ENCODE data around the gene HSD17B12. TPM values are rescaled to one million over a fixed set of nuclear protein-coding genes. Genes with fewer than 3 reads are reported as not detected.
"Not testable (repeated sequence)": the region's sequence is repeated elsewhere in the genome, so short reads cannot be mapped to it uniquely, and the experiment has no call there.

The HSD17B12 gene
- total RNA-seq, 1 donor from 2014 or later = 125 TPM

DNA sequence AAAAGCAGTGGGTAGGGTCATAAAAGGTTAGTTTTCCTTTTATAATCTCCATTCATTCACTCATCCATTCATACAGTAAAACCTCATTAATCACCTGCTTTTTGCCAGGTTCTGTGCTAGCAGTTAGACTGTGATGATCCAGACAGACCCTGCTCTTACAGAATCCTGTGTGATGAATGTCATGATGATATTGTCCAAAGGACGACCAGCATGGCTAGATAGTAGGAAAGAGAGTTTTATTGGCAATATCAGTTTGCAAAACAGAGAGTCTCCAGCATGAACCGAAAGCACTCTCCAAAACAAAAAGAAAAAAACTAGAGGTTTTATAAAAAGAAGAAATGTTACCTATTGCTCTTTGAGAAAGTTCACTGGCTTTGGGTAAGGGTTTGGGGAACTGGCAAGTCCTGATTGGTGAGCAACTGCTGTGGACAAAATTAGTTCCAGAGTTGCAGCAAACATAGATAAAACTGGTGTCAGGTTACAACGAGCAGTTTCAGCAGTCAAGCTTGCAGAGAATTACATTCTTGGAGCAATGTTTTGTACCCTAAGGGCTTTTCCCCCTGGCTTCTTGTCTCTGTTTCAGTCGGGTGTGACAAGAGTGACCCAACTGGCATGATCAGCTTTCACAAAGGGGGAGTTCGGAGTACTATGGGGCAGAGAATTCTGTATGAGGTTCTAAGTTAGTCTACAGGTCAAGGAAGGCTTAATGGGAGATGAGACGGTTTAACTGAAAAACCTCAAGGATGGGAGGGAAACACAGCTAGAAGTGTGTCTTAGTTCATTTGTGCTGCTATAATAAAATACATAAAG, 58.3 kb downstream of the HSD17B12 start:
- DNase-seq (ENCODE audit: low read depth, low spot score) = no peak

DNA sequence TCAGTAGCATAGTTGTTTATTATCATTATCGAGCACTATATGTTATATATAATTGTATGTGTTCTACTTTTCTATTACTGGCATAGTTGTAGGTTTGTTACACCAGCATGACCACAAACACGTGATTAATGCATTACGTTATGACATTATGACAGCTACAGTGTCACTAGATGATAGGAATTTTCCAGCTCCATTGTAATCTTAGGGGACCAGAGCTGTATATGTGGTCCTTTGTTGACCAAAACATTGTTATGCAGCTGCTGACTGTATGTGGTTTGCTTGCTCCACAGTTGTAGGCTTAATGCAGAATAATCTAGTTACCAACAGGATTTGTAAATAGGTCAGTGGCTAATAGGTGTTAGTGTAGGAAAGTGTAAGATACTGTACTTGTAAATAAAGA, 66.1 kb downstream of the HSD17B12 start:
- no peak for DNase-seq (ENCODE audit: low read depth, low spot score)

DNA sequence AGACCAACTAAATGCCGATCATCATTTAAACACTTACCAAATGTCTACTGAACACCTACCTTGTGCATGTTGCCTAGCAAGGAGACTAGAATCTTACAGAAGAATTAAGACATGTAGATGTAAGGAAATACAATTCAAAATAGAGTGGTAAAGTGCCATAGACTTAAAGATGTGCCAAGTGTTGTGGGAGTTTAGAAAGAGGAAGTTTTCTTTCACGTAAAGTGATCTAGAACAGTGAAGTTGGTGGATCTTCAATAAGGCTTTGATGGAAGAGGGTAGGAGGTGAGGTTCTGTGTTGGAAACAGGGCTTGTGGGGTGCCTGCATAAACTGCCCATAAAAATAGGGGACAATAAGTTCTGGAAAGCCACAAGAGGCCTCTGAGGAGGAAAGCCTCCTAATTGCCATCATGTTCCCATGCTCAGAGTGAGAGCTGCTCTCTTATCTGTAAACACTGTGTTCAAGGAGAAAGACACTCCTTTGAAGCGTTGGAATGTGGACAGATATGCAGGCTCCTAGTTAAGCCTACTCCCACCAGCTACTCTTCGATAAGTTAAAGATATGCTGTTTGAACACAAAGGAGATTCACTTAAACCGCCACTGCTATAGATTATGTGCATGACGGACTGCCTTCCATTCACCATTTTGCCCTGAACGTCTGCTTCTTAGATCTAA, 66.7 kb downstream of the HSD17B12 start:
- no peak for DNase-seq (ENCODE audit: low read depth, low spot score)

DNA sequence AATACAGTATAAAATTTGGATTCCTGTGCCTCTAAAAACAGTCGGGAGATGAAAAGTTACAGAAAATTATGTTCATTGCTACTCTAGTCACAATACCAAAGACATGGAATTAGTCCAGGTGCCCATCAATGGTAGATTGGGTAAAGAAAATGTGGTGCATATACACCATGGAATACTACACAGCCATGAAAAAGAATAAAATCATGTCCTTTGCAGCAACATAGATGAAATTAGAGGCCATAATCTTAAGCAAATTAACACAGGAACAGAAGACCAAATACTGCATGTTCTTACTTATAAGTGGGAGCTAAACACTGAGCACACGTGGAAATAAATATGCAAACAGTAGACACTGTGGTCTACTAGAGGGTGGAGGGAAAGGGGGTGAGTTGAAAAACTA, 67.6 kb downstream of the HSD17B12 start:
- no peak for DNase-seq (ENCODE audit: low read depth, low spot score)

DNA sequence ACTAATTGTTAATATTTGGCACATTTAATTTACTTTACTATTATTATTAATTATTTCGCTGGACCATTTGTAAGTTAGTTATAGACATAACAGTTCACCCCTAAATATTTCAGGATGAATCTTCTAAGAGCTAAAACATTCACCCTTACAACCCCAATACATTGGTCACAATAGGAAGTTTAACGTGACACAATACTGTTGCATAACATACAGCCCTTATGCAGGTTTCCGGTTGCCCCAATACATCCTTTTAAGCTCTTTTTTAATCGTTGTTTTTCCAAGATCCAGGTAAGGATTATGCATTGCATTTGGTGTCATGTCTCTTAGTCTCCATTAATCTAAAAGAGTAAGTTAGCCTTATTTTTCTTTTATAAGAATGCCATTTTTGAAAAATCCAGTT, 71.2 kb downstream of the HSD17B12 start:
- no peak for DNase-seq (ENCODE audit: low read depth, low spot score)

DNA sequence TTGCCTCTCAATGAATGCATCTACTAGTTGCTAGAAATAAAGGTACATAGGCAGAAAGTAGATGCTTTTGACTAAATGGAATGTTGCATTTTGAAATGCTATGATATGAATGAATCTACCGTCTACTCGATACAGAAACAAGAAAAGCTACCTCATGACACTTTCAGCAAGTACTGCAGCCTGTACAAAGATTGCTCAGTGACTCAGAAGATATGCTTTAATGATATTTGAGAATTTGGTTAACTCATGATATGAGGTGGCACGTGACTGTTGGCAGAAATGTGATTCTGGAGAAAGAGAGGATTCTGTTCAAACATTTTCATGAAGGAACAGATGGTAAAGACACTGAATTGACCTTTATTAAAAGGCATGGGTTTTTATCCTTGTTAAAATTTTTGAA, 76.0 kb downstream of the HSD17B12 start:
- DNase-seq (ENCODE audit: low read depth, low spot score) = no peak

DNA sequence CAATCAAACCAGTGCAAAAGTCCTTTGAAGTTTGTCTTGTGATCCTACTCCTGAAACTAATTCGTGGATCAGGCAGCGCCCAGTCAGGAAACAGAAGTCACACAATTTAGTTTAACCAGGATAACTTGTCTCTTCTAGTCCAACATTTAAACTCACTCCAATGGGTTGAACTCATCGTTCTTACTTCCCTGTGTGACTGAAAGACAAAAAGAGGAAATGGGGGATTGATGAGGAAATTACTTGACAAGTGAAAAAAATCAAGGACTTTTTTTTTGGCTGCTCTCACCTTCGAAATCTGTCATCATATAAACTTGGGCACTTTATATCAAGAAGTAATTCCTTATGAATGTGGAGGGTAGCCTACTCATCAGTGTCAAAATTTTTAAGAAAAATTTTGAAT, 78.4 kb downstream of the HSD17B12 start:
- DNase-seq (ENCODE audit: low read depth, low spot score) = no peak

DNA sequence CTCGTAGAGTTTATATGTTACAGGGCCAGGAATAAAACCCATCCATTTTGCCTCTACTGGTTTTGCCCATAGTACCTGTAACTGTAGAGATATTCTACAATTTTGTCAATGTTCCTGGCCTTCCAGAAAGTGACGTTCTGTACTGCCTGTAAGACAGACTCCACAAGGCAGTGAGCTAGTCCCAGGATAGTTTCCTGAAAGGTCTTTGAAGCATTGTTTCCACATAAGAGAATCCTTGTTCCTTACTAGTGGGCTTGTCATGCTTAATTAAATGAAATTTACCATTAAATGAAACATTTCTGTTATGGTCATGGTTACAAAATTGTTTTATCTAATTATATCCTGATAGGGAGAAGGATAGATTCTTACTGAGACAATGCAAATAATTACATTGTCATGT, 80.4 kb downstream of the HSD17B12 start:
- DNase-seq (ENCODE audit: low read depth, low spot score) = no peak

DNA sequence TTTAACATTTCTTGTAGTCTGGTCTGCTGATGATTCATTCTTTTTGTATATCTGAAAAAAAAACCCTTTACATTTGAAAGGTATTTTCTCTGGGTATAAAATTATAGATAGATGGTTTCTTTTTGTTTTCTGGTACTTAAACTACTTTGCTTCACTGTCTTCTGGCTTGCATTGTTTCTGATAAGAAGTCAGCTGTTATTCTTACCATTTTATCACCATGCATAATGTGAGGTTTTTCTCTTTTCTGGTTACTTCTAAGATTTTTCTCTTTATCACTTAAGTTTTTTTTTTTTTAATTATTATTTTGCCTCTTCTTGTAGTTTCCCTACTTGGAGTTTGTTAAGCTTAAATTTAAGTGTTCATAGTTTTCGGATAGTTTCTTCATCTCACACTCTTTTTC, 84.7 kb downstream of the HSD17B12 start:
- DNase-seq (ENCODE audit: low read depth, low spot score) = no peak

DNA sequence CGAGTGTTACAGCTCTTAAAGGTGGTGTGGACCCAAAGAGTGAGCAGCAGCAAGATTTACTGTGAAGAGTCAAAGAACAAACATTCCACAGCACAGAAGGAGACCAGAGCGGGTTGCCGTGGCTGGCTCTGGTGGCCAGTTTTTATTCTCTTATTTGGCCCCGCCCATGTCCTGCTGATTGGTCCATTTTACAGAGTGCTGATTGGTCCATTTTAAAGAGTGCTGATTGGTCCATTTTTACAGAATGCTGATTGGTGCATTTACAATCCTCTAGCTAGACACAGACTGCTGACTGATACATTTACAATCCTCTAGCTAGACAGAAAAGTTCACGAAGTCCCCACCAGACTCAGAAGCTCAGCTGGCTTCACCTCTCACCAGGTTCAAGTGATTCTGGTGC, 88.1 kb downstream of the HSD17B12 start:
- DNase-seq (ENCODE audit: low read depth, low spot score) = not testable (repeated sequence)

DNA sequence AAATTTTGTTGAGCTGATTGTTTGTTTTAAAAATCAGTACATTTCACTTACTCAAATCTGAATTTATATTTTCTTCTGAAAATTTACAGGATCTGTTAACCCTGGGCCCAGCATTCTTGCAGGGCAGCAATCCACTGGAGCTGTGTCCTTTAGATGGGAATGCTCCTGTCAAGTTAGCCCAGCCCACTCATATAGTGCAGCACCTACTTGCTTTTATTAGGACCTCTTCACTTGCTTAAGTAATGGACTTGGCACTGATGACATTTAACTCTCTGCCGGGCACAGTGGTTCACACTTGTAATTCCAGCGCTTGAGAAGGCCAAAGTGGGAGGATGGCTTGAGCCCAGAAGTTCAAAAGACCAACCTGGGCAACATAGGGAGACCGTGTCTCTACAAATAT, 89.6 kb downstream of the HSD17B12 start:
- no peak for DNase-seq (ENCODE audit: low read depth, low spot score)

DNA sequence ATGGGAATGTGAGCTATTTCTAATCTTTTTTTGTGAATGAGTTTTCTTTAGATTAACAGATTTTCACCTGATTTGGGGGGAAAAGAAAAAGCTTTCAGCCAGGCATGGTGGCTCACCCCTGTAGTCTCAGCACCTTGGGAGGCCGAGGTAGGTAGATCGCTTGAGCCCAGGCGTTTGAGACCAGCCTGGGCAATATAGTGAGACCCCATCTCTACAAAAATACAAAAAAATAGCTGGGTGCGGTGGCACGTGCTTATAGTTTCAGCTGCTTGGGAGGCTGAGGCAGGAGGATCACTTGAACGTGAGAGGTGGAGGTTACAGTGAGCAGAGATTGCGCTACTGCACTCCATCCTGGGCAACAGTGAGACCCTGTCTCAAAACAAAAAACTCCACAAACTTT, 92.2 kb downstream of the HSD17B12 start:
- no peak for DNase-seq (ENCODE audit: low read depth, low spot score)

DNA sequence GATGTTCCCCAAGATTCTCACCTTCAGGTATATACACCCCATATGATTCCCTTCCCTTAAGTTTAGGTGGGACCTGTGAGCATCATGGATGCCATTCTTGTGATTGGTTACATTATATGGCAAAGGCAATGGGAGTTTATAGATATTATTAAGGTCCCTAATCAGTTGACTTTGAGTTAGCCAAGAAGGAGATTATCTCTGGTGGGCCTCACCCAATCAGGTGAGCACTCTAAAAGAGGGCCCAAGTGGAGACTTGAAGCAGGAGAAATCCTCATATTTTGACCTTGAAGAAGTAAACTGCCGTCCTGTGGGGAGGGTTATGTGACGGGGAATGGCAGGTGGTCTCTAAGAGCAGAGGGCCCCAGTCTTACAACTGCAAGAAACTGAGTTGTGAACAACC, 94.2 kb downstream of the HSD17B12 start:
- DNase-seq (ENCODE audit: low read depth, low spot score) = no peak

DNA sequence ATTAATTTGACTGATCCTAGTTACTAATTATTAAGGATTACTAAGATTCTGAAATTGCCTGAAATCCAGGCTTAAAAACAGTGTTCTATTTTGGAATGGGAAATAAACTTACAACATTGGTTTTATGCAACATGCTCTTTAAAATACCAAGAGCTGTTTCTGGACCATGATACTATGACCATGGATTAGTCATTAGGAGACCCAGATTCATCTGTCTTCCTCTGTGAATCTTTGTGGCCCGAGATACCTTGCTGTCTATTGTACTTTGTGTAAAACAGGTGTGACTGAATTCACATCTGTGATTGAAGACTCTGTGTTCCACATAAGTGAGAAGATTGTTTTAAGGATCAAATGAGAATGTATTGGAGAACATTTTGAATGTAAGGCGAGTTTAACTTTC, 98.8 kb downstream of the HSD17B12 start:
- no peak for DNase-seq (ENCODE audit: low read depth, low spot score)

DNA sequence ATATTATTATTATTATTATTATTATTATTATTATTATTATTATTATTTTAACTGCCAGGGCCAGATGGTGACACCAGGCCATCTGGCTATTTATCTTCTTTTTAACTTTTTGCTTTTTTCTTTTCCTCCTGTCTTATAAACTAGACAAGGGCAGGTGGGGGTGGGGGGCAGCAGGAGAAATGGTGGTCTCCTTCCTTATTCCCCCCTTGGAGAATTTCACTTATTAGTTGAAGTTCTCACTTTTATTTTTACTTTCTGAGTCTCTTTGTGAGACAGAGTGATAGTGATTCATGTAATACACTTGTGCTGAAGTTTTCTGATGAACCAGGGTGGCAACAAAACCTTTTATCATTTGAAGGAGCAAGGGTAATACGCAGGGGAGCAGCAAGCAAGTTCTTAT, 103.8 kb downstream of the HSD17B12 start:
- DNase-seq (ENCODE audit: low read depth, low spot score) = no peak

DNA sequence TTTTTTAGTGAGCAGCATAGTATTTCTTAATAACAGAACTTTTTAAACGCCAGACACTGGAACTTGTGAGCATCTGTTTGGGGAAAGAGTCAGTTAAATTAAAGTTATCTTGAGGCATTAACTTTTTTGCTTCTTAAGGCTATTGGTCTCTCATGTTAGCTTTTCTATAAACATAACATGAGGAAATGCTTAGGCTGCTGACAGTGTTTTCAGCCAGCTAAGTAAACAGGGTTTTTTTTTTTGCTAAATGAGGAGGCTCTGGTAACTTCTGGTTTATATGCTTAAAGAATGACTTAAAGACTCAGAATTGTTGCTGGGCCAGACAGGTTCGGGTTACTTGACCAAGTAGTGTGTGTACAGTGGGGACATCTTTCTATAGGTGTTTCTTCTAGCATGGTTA, 104.3 kb downstream of the HSD17B12 start:
- DNase-seq (ENCODE audit: low read depth, low spot score) = no peak

DNA sequence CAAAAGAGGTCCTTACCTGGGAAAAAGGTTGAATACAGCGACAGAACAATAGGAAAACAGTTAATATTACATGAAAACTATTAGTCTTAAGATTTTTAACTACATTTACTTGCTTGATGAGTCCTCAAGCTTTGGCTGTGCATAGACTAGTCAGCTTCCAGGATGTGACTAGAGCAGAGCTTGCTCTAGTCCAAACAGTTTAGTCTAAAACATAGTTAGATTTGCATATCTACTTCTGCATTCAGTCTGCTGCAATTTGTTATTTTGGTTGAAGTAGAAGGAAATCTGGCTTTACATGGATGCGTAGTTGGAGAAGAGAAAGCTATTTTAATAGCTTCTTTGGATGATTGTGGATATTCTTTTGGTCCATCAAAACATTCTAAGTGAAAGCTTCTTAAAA, 104.8 kb downstream of the HSD17B12 start:
- no peak for DNase-seq (ENCODE audit: low read depth, low spot score)

DNA sequence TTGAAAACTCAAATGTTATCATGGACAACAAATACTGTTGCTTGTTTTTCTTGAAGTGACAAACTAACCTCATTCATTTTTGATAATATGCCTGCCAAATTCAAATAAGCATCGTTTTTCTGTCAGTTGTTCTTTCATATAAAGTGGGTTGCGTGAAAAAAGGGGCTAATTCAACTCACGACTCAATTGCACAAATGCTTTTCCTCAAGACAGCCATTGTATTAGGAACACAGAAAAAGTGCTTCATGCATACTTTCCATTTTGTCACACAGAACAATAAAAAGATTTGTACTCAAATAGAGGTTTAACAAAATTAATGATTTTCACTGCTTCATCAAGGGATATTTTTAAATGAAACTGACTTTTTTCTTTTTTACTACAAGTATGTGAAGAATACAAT, 105.5 kb downstream of the HSD17B12 start:
- no peak for DNase-seq (ENCODE audit: low read depth, low spot score)

DNA sequence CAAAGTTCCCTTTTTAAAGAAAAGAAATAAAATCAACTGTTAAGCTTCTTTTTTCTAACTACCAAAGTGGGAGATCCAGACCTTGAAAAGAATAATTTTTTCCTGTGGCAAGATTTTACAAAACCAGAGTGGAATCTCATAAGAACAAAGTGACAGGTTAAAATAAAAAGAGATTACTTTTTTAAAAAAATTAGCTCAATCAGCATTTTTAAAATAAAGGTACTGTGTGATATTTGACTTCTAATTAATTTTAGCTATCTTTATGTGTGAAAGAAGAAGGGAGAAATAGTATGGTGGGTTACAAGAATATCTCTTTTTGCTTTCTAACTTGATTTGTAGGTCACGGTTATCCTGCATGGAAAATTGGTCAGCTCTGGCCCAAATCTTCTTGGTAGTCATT, 107.3 kb downstream of the HSD17B12 start:
- no peak for DNase-seq (ENCODE audit: low read depth, low spot score)

DNA sequence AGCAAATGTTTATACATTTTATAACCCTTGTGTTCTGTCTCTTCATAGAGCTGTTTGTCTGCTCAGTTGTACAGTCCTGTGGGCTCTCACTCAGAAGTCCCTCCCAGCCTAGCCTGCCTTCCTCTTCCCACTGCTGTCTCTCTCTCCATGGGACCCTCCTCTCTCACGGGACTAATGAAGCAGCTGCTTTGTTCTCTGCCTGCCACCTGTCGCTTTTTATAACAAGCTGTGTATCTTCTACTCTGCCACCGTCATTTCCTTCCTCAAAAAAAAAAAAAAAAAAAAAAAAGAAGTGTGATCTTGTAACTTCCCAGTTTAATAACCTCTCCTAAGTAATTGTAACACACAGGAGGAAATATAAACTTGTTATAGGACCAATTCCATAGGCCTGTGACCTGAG, 107.9 kb downstream of the HSD17B12 start:
- no peak for DNase-seq (ENCODE audit: low read depth, low spot score)

DNA sequence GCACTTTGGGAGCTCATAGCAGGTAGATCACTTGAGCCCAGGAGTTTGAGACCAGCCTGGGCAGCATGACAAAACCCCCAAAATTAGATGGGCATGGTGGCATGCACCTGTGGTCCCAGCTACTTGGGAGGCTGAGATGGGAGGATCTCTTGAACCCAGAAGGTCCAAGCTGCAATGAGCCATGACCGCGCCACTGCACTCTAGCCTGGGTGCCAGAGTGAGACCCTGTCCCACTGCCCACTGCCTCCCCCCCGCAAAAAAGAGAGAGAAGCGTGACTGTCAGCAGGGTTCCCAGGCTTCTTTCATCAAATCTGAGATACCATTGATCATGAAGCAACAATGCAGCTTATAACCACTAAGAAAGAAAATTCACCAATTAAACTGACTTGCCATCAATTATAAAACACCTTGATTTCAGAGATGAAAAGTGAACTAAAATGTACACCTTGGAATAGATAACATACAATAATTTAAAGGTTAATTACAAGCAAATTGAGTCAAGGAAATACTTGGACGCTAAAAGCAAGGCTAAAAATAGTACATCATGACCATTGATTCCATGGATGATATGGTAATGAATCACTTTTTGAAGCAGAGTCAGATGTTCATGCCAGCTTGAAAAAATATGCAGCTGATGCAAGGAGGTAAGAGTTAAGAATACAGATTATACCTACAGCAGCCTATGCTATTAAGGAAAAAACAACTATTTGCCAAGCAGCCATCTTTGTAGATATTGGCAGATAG, 109.3 kb downstream of the HSD17B12 start:
- no peak for DNase-seq (ENCODE audit: low read depth, low spot score)

DNA sequence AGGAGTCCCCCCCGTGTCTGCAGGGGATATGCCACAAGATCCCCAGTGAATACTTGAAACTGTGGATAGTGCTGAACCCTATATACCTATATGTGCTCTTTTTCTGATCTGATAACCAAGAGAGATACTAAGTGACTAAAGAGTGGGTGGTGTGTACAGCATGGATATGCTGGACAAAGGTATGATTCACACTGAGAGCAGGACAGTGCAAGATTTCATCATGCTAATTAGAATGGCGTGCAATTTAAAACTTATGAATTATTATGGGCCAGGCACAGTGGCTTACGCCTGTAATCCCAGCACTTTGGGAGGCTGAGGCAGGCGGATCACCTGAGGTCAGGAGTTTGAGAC, 109.9 kb downstream of the HSD17B12 start:
- DNase-seq (ENCODE audit: low read depth, low spot score) = no peak

DNA sequence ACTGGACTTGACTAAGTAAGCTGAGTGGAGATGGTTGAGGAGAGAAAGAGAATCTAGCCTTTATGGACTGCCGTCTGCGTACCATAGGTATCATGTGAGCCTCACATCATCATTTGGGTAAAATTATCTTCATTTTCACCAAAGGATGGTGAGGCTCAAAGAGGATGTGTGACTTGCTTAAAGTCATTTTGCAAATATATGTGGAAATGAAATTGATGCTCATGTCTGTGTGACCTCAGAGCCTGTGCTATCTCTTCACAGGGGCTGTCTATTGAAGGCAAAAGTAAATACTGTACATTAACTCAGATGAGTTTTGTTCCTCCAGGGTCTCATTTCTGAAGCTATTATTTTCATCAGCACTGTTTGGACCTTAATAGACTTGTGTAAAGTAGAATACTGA, 116.8 kb downstream of the HSD17B12 start:
- no peak for DNase-seq (ENCODE audit: low read depth, low spot score)

All from pulmonary artery endothelial cell (primary cell).